ENCODE results near the gene MLEC.

DNA sequence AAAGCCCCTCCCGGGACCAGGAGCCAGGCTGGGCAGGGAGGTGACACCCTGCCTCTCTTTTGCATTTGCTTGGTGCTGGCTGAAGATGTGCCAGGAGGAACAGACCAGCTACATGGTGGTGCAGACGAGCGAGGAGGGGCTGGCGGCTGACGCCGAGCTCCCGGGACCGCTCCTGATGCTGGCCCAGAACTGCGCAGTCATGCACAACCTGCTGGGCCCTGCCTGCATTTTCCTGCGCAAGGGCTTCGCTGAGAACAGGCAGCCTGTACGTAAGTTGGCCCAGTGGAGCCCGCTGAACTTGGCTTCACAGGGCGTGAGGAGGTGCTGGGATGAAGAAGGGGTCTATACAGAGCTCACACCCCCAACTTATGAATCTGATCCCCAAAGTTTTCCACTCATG, 30.9 kb upstream of the MLEC start:
- TF ChIP-seq CTCF (IDR thresholded peaks at IDR 0.05) (no peak), POLR2A (IDR thresholded peaks at IDR 0.05) (no peak)
